Measurements from ENCODE around the gene TMEM109.

TMEM109 gene

DNA sequence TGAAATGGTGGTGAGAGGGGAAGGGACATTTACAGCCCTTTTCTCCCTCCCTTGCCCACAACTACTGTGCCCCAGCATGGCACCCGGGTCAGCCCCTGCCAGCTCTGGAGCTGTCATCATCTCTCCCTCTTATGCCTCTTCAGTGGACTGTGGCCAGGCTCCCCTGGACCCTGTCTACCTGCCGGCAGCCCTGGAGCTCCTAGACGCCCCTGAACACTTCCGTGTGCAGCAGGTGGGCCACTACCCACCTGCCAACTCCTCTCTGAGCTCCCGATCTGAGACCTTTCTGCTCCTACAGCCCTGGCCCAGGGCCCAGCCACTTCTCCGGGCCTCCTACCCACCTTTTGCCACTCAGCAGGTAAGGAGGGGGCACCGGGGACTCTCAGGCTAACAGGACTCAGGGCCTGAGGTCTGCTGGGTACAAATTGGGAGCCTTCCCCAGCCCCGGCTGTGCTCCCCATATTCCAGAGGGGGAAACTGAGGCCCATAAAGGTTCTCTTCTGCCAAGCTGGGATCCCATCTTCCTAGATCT lies 13.2 kb downstream of the TMEM109 start:
- DNase-seq, result no peak

DNA sequence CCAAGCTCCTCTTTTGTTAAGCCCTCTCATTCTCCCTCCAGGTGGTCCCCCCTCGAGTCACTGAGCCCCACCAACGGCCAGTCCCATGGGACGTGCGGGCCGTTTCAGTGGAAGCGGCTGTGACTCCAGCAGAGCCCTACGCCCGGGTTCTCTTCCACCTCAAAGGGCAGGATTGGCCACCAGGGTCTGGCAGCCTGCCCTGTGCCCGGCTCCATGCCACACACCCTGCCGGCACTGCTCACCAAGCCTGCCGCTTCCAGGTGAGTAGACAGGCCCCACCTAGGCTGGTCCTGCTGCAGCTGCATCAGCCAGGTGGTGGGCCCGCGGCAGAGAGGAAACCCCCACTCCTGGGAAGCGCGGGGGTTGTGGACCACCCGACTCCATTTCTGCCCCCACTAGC lies 13.6 kb downstream of the TMEM109 start:
- DNase-seq, result no peak

GRCh38 chr11:60928563-60929001 lies 14.6 kb downstream of the TMEM109 start:
- no peak for DNase-seq

- DNase-seq, result no peak
These were observed 15.8 kb downstream of the TMEM109 start for GRCh38 chr11:60929764-60930163.

GRCh38 chr11:60930394-60930793 lies 16.4 kb downstream of the TMEM109 start:
- DNase-seq, result no peak

- no peak for DNase-seq
These were observed 18.0 kb downstream of the TMEM109 start for GRCh38 chr11:60931917-60932316.

DNA sequence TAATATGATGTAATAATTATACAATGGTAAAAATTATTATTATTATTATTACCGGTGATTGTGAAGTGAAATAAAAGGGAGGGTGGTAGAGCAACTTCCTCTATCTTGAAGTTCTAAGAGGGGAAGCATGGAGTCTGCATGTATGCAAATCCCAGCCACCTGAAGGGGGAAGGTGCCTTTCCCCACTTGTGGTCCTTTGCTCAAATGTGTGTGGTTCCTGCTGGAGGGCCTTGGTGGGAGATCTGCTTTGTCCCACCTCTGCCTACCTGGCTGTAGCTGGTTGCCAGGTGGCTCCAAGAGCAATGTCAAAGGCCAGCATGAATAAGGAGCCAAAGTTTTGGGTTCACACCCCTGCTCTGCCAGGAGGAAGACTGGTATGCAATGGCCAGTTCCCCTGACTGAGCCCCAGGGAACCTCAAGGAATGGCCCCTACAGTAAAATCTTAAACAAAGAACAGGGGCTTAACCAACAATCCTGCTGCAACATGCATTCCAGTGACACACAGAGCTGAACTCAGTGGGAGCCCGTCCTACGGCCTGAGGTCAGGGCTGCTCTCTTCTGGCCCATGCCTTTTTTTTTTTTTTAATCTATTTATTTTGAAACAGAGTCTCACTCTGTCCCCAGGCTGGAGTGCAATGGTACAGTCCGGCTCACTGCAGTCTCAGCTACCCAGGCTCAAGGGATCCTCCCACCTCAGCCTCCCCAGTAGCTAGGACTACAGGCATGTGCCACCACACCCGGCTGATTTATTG lies 18.8 kb downstream of the TMEM109 start:
- no peak for DNase-seq

GRCh38 chr11:60933416-60934123 lies 19.6 kb downstream of the TMEM109 start:
- no peak for DNase-seq

DNA sequence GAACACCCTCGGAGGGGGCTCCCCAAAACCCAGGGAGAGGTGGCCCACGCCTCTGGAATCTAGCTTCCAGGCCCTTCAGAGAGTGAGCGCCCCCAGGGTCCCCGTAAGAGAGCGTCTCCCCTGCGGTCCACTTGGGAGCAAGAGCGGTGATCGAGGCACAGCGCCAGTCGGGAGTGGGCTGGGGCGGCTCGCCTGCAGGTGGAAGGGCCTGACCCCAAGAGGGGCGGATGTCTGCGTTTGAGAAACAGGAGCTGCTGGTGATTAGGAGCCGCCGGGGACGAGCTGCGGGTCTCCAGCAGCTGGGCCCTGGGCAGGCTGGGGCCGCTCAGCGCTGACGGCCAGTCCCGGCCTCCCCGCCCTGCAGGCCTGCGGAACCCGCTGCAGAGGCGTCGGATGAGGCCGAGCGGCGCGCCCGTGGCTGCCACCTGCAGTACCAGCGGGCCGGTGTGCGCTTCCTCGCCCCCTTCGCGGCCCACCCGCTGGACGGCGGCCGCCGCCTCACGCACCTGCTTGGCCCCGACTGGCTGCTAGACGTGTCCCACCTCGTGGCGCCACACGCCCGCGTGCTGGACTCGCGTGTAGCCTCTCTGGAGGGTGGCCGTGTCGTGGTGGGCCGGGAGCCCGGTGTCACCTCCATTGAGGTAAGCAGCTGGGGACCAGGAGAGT lies 20.3 kb downstream of the TMEM109 start:
- DNase-seq, result no peak

DNA sequence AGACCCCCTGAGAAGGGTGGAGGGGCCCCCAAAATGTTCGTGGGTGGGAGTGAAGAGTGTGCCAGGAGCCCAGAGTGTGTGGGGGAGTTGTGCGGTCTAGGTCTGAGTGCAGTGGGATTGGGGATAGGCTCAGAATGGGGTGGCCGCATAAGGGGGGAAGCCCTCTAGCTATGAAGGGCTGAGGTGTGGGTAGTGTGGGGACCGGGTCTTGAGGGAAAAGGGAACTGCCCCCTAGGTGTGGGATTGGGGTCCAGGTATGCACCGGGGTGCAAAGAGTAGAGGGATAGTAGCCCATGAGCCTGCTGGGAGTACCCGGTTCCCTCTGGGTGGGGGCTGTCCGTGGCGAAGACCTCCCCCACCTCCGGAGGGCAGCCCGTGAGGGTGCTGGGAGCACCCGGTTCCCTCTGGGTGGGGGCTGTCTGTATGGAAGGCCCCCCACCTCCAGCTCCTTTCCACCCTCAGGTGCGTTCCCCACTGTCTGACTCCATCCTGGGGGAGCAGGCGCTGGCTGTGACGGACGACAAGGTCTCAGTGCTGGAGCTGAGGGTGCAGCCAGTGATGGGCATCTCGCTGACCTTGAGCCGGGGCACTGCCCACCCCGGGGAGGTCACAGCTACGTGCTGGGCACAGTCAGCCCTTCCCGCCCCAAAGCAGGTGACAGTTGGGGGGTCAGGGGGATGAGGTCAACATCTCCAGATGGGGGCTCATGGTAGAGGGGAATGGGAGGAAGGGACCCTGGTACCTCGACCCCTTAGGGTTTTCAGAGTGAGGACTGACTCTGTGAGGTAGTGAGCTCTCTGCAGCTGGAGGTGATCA lies 21.0 kb downstream of the TMEM109 start:
- DNase-seq, result no peak

- DNase-seq, result no peak
These were observed 21.9 kb downstream of the TMEM109 start for GRCh38 chr11:60935676-60936442.

- DNase-seq, result no peak
These were observed 22.6 kb downstream of the TMEM109 start for GRCh38 chr11:60936467-60937143.

DNA sequence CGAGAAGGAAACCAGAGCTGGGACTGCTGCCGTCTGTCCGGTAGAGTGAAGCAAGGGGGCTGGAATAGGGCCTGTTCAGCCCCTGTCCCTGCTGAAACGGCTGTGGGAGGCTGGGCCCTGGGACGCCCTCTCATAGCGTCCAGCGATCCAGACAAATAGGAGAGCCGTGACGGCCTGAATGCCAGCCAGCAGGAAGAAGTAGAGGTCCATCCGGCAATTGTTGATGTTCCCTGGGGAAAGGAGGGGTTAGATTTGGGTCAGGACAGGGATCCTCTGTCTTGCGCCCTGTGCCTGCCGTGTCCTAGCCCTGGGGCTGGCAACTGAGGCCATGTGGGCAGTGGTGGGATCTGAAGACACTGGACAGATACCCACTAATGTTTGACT lies 23.2 kb downstream of the TMEM109 start:
- no peak for DNase-seq

GRCh38 chr11:60937811-60938210 lies 23.9 kb downstream of the TMEM109 start:
- no peak for DNase-seq

DNA sequence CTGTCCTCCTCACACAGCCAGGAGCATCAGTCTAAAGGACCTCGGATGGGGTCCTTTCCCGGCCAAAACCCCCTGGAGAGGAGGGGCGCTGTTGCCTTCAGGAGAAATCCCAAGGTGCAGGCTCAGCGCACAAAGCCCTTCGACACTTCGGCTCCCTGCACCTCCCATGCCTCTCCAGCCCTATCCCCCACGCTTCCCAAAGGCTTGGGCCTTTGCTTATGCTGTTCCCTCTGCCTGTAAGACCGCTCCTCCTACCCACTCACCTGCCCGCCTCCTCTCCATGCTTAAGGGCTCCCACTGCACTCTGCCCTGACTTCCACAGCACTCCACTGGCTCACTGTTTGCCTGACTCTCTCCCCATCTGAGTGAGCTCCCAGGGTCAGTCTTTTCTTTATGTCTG lies 24.5 kb downstream of the TMEM109 start:
- DNase-seq, result no peak

DNA sequence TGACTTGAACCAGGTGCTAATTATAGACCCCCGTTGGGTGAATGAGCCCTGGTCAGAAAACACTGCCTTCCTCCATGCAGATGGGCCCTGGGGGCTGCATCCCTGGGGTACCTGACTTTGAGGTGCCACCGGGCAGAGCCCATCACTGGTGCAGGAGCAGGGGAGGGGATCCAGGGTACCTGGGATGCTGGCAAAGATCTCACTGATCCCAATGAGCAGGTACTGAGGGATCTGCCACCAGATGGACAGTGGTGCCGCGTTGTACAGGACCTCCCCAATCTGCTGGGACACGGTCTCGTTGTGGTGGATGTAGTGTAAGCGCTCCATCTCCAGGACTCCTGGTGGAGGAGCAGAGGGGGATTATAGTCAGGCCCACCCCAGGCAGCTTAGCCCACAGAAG lies 25.3 kb downstream of the TMEM109 start:
- no peak for DNase-seq

DNA sequence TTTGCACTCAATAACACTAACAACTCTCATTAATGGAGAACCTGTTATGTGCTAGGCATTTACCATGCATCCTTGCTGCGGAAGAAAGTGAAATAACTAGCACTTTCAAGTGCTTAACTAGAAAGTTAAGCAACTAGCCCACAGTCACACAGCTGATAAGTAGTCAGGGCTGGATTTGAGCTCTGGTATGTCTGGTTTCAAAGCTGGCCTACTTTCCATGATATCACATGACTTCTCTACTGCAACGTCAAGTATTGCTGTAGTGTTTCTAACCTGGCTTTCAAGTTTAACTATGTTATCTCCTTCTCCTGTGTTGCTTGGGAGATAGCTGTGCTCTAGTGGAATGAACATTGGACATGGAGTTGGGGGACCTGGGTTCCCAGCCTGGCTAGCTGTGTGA lies 25.9 kb downstream of the TMEM109 start:
- no peak for DNase-seq

DNA sequence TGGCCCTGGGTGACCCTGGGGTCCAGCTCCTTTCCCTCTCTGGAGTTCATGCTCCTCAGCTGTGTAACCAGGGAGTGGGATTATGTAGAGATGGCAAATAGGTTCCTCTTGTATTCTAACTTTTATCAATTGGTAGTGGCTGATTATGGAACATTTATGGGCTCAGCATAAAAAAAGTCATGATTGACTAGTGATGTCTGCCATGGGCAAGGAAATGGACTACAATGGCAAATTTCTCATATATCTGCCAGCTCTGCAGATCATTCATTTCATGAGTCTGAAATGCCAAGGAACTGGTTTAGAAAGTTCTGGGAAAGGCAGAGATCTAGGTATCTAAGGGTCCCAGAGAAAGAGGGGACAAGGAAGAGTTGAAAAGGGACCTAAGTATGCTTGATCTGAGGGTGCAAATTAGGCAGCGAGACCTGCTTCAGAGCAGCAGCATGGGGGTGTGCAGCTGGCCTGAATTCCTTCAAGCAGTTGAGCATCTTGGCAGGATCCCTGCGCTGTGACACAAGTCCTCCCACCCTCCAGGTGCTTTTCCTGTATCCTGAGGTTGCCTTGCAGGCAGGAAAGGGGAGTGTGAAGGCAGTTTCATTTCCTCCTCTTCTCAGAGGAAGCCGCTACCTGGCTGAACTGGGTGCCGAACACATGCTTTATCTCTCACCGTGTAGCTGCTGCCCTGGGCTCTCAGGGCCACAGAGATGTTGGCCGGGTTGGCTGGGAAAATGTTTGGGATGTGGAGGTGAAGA lies 27.6 kb downstream of the TMEM109 start:
- no peak for DNase-seq

DNA sequence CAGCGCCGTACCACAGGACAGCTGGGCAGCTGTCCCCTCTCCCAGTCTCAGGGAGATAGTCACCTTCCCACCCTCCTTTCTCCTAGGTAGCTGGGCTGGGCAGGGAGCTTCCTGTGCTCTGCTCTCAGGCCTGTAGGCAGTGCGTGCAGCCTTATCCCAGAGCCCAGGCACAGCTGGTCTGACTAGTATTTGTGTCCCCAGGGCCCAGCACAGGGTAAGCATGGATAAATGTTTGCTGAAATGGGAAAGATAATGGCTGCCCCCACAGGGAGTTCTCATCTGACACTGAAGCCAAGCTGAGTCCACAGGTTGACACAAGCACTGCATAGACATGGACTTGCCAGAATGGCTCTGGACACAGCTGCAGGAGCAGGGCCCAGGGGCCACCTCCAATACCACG lies 28.3 kb downstream of the TMEM109 start:
- DNase-seq, result no peak

GRCh38 chr11:60942970-60943565 lies 29.1 kb downstream of the TMEM109 start:
- DNase-seq, result no peak
